GM12865 (cell line): ENCODE results near the gene RIOK3.
A peak's percentile ranks its signal among the peaks of the same experiment; 100 is the strongest.
"Not testable (repeated sequence)": the region's sequence is repeated elsewhere in the genome, so short reads cannot be mapped to it uniquely, and the experiment has no call there.

Experiments used
- DNase-seq: peaks from one replicate; pipeline ENCODE4 v3.0.0; 2010; ENCODE audit warnings: low read depth
- H3K4me3 ChIP-seq: 2 replicates; pipeline ENCODE4 v1.5.1; 2011; ENCODE audit warnings: mild to moderate bottlenecking, low read depth, low read length, control low read depth
- CTCF ChIP-seq: IDR thresholded peaks from 2 replicates; pipeline ENCODE4 v1.5.1; 2011; ENCODE audit warnings: low read length, control low read depth, low read depth, inconsistent platforms; ENCODE audit not compliant: insufficient read depth; ENCODE audit errors: missing control alignments

Gene RIOK3

GRCh38 chr18:23416298-23416697 is 36.8 kb upstream of the RIOK3 start:
- DNase-seq = no peak
- TF ChIP-seq CTCF = no peak

GRCh38 chr18:23421277-23421676 is 31.8 kb upstream of the RIOK3 start:
- TF ChIP-seq CTCF = no peak
- no peak for DNase-seq
- no peak overlapping the region for H3K4me3 ChIP-seq

More at GRCh38 chr18:23416298-23416697, 36.8 kb upstream of the RIOK3 start:
- H3K4me3 ChIP-seq = no peak overlapping the region

- DNase-seq = peak; percentile 91
- TF ChIP-seq CTCF = no peak
- H3K4me3 ChIP-seq = 0 out of 2 replicates have a peak overlapping the region, but pooled peaks have one; percentile 2
Measured at GRCh38 chr18:23422751-23423418, 30.2 kb upstream of the RIOK3 start.

- TF ChIP-seq CTCF = no peak
- no peak for DNase-seq
- H3K4me3 ChIP-seq = no peak overlapping the region
Measured at GRCh38 chr18:23424616-23425015, 28.5 kb upstream of the RIOK3 start.

- no peak for TF ChIP-seq CTCF
- DNase-seq = no peak
- no peak overlapping the region for H3K4me3 ChIP-seq
Measured at GRCh38 chr18:23428821-23429220, 24.3 kb upstream of the RIOK3 start.

GRCh38 chr18:23429538-23429937 is 23.5 kb upstream of the RIOK3 start:
- not testable (repeated sequence) for H3K4me3 ChIP-seq, DNase-seq

GRCh38 chr18:23433360-23433759 is 19.7 kb upstream of the RIOK3 start:
- DNase-seq = no peak
- TF ChIP-seq CTCF = no peak
- H3K4me3 ChIP-seq = no peak overlapping the region
